Upper lobe of left lung (tissue), 4 donors: ENCODE measurements around the gene TRIM41.

ENCODE experiments used
- CTCF ChIP-seq, 6 experiments: fragments of 450-650 bp in 4 of 6; fragments of 200-600 bp in 2 of 6; sonication (generic) in 2 of 6; IDR thresholded peaks; one replicate each; pipeline ENCODE4 v1.5.1; 2016 to 2019; ENCODE audit warnings: antibody characterized with exemption in 6 of 6
- EP300 ChIP-seq, 4 donors: sonication (generic); formaldehyde crosslinking; IDR thresholded peaks; one replicate each; pipeline ENCODE4 v1.5.1; 2017; ENCODE audit warnings: antibody characterized with exemption in 4 of 4, control low read depth in 2 of 4
- POLR2A ChIP-seq, 4 donors: fragments of 450-650 bp; IDR thresholded peaks; one replicate each; pipeline ENCODE4 v1.5.1; 2016 to 2017; ENCODE audit warnings: antibody characterized with exemption in 4 of 4, mild to moderate bottlenecking in 2 of 4

GRCh38 chr5:181173420-181174342, 49.4 kb upstream of the TRIM41 start:
- no peak for TF ChIP-seq POLR2A (IDR thresholded peaks at IDR 0.05)
- TF ChIP-seq CTCF (IDR thresholded peaks at IDR 0.05): no peak
- TF ChIP-seq EP300 (IDR thresholded peaks at IDR 0.05): no peak
